Measurements from ENCODE around the gene AVPR1B.

GRCh38 chr1:206120406-206120805 lies 3.2 kb upstream of the AVPR1B start:
- TF ChIP-seq CTCF (IDR thresholded peaks at IDR 0.05): no peak
- no peak for TF ChIP-seq POLR2A (IDR thresholded peaks at IDR 0.05)
- TF ChIP-seq EP300 (IDR thresholded peaks at IDR 0.05): no peak

Measured in ovary (tissue), 3 donors.